IPS DF 6.9 (cell line): ENCODE measurements around the gene CNOT1.

Experiments used
- DNase-seq: peaks from one replicate; pipeline ENCODE4 v3.0.0-alpha.2; 2013; ENCODE audit warnings: low read depth, low spot score
- H3K27ac ChIP-seq: one replicate; pipeline ENCODE4 v1.5.1; 2013; ENCODE audit warnings: low read length, control low read depth
- H3K27me3 ChIP-seq: 2 replicates; pipeline ENCODE4 v1.6.1; 2013; ENCODE audit warnings: mild to moderate bottlenecking, low read length; ENCODE audit not compliant: control insufficient read depth, insufficient read depth
- H3K36me3 ChIP-seq: 2 replicates; pipeline ENCODE4 v1.6.1; 2013; ENCODE audit warnings: low read length; ENCODE audit not compliant: control insufficient read depth, insufficient read depth
- H3K4me1 ChIP-seq: 2 replicates; pipeline ENCODE4 v1.6.1; 2013; ENCODE audit warnings: low read length; ENCODE audit not compliant: control insufficient read depth, insufficient read depth
- H3K4me3 ChIP-seq: 2 replicates; pipeline ENCODE4 v1.5.1; 2013; ENCODE audit warnings: mild to moderate bottlenecking, low read length
- H3K9me3 ChIP-seq: 2 replicates; pipeline ENCODE4 v1.6.1; 2013; ENCODE audit warnings: low read length, inconsistent platforms; ENCODE audit not compliant: control insufficient read depth, insufficient read depth
- WGBS: extraction: QIAGEN DNeasy Blood & Tissue Kit; methylation state at CpG from one replicate; pipeline ENCODE4 v1.1.7; 2013; ENCODE audit warnings: mixed read lengths, missing lambda C conversion rate; ENCODE audit not compliant: insufficient read length, insufficient coverage; 5-methylcytosine and 5-hydroxymethylcytosine counted together

The CNOT1 gene

GRCh38 chr16:58481226-58481869 lies 148.3 kb downstream of the CNOT1 start:
- H3K27me3 ChIP-seq: no peaks in the 10 kb centered on the region
- no peaks in the 10 kb centered on the region for H3K36me3 ChIP-seq
- DNase-seq: no peak
- no peaks in the 10 kb centered on the region for H3K9me3 ChIP-seq
- no CpG with 5 or more reads among the region's 11 CpGs for WGBS
- no peaks in the 10 kb centered on the region for H3K4me1 ChIP-seq
- no peak overlapping the region for H3K27ac ChIP-seq
- H3K4me3 ChIP-seq: no peak overlapping the region

DNA sequence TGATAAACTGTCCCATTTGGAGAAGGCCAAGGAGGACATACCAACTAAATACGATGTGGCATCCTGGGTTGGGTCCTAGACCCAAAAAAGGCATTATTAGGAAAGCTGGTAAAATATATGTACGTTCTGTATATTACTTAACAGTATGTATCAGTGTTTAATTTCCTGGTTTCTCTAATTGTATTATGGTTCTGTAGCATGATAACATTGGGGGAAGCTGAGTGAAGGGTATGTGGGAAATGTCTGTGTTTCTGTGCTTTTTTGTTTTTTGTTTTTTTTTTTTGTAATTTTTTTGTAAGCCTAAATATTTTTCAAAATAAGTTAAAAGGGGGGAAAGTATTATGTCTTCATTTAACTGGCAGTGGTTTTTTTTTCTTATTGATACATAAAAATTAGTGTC lies 151.2 kb downstream of the CNOT1 start:
- H3K27me3 ChIP-seq: no peaks in the 10 kb centered on the region
- H3K27ac ChIP-seq: no peak overlapping the region
- H3K4me3 ChIP-seq: no peak overlapping the region
- H3K4me1 ChIP-seq: no peaks in the 10 kb centered on the region; the same call in 1 of the 2 replicates
- WGBS: no CpG with 5 or more reads among the region's 2 CpGs
- DNase-seq: no peak
- no peaks in the 10 kb centered on the region for H3K9me3 ChIP-seq
- no peaks in the 10 kb centered on the region for H3K36me3 ChIP-seq

DNA sequence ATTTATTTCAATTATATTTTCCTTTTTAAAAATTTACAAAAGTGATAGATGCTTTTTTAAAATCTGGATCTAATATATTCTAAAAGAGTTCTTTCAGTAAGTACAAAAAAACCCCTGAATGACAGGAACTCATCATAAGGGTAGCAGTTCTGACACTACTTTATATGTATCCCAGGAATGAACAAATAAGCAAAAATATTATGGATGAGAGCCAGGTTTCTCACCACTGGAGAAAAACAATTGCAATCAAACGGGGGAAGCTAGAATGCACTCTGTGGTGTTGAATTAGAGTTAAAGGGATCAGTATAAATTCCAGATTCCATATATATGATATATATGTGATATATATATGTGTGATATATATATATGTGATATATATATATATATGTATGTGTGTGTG lies 152.8 kb downstream of the CNOT1 start:
- Histone ChIP-seq H3K27ac (no peak overlapping the region), H3K4me1 (peaks cover under 1% of the 10 kb centered on the region), H3K36me3 (no peaks in the 10 kb centered on the region), H3K4me3 (no peak overlapping the region), H3K27me3 (no peaks in the 10 kb centered on the region), H3K9me3 (no peaks in the 10 kb centered on the region)
- no peak for DNase-seq
- no CpG with 5 or more reads among the region's 1 CpG for whole genome bisulfite sequencing

DNA sequence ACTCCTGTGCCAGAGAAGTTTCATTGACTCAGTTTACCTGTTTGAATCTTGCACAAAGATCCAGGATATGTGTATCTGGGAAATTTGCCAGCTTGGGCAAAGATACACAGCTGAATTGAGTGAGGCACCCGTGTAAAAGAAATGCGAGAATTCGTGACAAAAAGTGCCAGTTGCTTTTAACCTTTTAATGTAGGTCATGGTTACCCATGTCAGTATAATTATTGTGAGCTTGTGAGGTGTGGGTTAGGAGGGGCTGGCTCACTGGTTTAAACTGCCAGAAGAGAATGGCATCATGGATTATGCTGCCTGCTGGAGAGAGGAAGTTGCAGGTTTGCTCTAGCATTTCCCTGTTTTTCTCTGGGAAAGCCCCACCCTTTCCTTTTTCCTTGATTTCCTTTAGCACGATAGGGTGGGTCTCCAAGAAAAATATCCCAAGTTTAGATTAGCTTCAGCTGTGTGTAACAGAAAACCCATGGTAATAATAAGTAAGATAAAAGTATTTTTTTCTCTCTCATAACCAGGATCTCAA lies 154.5 kb downstream of the CNOT1 start:
- DNase-seq: no peak
- Histone ChIP-seq H3K27me3 (no peaks in the 10 kb centered on the region), H3K9me3 (no peaks in the 10 kb centered on the region), H3K27ac (no peak overlapping the region), H3K4me3 (no peak overlapping the region), H3K36me3 (no peaks in the 10 kb centered on the region), H3K4me1 (peaks cover 2% of the 10 kb centered on the region)
- no CpG with 5 or more reads among the region's 4 CpGs for WGBS

- H3K4me1 ChIP-seq: peaks cover 2% of the 10 kb centered on the region
- no peaks in the 10 kb centered on the region for H3K27me3 ChIP-seq
- WGBS: no CpG with 5 or more reads among the region's 10 CpGs
- H3K9me3 ChIP-seq: no peaks in the 10 kb centered on the region
- no peaks in the 10 kb centered on the region for H3K36me3 ChIP-seq
- no peak overlapping the region for H3K4me3 ChIP-seq
- H3K27ac ChIP-seq: no peak overlapping the region
- no peak for DNase-seq
Observed at GRCh38 chr16:58474296-58474695, 155.3 kb downstream of the CNOT1 start.

DNA sequence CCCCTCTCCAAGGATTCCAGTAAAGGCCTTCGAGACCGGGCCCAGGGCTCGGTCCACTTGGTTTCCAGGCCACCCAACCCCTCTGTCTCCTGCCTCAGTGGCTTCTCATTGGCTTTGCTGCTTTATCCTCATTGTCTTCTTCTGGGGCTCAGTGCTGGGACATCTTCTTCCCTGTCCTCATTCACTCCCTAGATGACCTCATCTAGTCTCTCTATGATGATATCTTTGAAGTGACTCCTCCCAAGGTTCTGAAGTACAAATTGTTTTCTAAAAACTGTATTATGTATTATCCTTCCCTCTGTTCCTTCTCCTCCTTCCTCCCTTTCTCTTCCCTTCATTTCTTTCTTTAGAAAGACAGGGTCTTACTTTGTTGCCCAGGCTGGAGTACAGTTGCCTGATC lies 156.8 kb downstream of the CNOT1 start:
- Histone ChIP-seq H3K9me3 (no peaks in the 10 kb centered on the region), H3K36me3 (no peaks in the 10 kb centered on the region), H3K27me3 (no peaks in the 10 kb centered on the region), H3K4me1 (peaks cover 2% of the 10 kb centered on the region), H3K4me3 (no peak overlapping the region), H3K27ac (no peak overlapping the region)
- no CpG with 5 or more reads among the region's 3 CpGs for WGBS
- no peak for DNase-seq

DNA sequence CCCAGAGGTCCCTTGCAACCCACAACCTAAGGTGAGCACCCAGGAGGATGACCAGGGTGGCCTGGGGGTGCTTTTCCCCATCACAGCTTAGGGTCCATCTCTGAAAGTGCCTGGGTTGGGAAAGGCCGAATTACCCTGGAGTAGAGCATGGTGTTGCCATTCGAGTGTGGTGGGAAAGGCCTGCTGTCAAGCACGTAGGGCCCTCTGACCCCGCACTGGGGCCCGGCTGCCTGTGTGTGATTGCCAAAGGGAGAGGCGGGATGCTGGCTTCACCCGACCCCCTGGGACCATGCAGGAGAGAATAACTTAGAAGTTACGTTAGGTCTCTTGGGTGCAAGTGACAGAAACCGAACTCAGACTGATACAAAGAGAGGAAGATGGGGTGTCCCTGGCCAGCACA lies 157.4 kb downstream of the CNOT1 start:
- H3K4me3 ChIP-seq: no peak overlapping the region
- no peaks in the 10 kb centered on the region for H3K9me3 ChIP-seq
- DNase-seq: no peak
- H3K36me3 ChIP-seq: no peaks in the 10 kb centered on the region
- no CpG with 5 or more reads among the region's 9 CpGs for WGBS
- H3K27me3 ChIP-seq: no peaks in the 10 kb centered on the region
- peaks cover 2% of the 10 kb centered on the region for H3K4me1 ChIP-seq
- H3K27ac ChIP-seq: no peak overlapping the region

DNA sequence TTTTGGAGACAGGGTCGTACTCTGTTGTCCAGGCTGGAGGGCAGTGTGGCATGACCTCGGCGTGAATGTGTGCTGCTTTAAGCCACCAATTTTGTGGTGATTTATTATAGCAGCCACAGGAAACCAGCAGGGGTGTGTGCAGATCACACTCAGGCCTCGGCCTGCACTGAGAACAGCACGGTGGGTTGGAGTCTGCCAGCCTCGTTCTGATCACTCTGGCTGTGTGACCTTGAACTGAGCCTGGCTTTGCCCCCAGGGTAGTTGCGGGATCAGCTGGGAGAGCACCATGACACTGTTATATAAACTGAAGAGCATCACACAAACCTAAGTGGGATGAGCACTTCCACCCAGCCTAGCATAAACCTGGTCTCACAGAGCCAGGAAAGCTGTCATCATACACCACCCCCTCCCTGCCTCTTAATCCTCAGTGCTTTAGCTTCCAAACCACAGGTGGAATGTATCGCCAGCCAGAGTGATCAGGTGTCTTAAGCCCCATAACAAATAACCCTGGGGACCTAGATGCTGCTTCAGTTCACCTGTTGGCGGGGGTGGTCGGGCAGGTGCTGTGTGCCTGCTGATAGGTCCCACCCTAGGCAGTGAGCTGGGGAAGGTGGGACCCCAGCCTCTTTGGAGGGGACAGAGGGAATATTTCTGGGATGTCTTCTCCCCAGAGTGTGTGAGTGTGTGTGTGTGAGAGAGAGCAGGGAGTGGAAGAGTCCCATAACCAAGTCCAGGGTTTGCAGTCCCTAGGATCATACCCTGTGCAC lies 158.2 kb downstream of the CNOT1 start:
- peaks cover 2% of the 10 kb centered on the region for H3K4me1 ChIP-seq
- 0 out of 2 replicates have a peak, but pooled peaks cover 1% of the 10 kb centered on the region for H3K27me3 ChIP-seq
- DNase-seq: no peak
- H3K9me3 ChIP-seq: no peaks in the 10 kb centered on the region
- H3K4me3 ChIP-seq: no peak overlapping the region
- H3K36me3 ChIP-seq: no peaks in the 10 kb centered on the region
- H3K27ac ChIP-seq: no peak overlapping the region
- no CpG with 5 or more reads among the region's 10 CpGs for WGBS
